HCT116 (cell line): ENCODE measurements around the gene PELO. TPM values are rescaled to one million over a fixed set of nuclear protein-coding genes. Genes with fewer than 3 reads are reported as not detected.

Experiments used
- ATAC-seq: fragments of 200-7000 bp; cut with Tn5 transposase; 2 replicates; pipeline ENCODE4 v1.9.1; 2020; ENCODE audit warnings: mild to moderate bottlenecking, moderate library complexity
- BruUV-seq: library from RNA; stranded (reverse); fragments of 400-500 nt; replicated peaks from 2 replicates; lab custom pipeline; 2021; lab: Mats Ljungman, UMichigan
- CTCF ChIA-PET: fragments of 300-600 bp; sonication (Branson Sonifier 250); formaldehyde crosslinking; loops from one replicate; lab custom pipeline; 2021; ENCODE audit warnings: antibody characterized with exemption; lab: Charles Lee
- POLR2A ChIA-PET: fragments of 300-600, 350-600 bp; sonication (Branson Sonifier 250); formaldehyde crosslinking; loops from one replicate; lab custom pipeline; 2021; ENCODE audit warnings: antibody characterized with exemption; lab: Charles Lee
- RAD21 ChIA-PET, 2 experiments: fragments of 300-600 bp; sonication (Branson Sonifier 250); formaldehyde crosslinking; loops; one replicate each; lab custom pipeline; 2023; ENCODE audit warnings: low total read pairs in 2 of 2; ENCODE audit not compliant: uncharacterized antibody in 2 of 2, unreplicated experiment in 2 of 2, low non-redundant PET in 1 of 2; lab: Charles Lee
- DNase-seq: peaks from one replicate; pipeline ENCODE4 v3.0.0-alpha.2; 2010; ENCODE audit warnings: low read depth, low spot score
- H2AFZ ChIP-seq: fragments of 200-600 bp; shearing (Covaris generic), sonication (generic); 2 replicates; pipeline ENCODE4 v1.6.1; 2017; ENCODE audit warnings: low read depth, mixed run types, mixed read lengths, antibody characterized with exemption, low read length; ENCODE audit not compliant: poor library complexity, severe bottlenecking
- H3K27ac ChIP-seq: 2 replicates; pipeline ENCODE4 v1.5.1; 2012; ENCODE audit warnings: low read depth, low read length
- H3K27me3 ChIP-seq: fragments of 200-600 bp; sonication (generic); 2 replicates; pipeline ENCODE4 v1.6.1; 2016; ENCODE audit warnings: mixed run types, low read length, mixed read lengths; ENCODE audit not compliant: insufficient read depth
- H3K36me3 ChIP-seq, 2 experiments: fragments of 200-500 bp in 1 of 2; fragments of 200-600 bp in 1 of 2; sonication (Bioruptor generic) in 1 of 2; sonication (generic) in 1 of 2; 2 replicates each; pipeline versions ENCODE4 v1.5.1 to v1.6.1; 2014 to 2016; ENCODE audit warnings: low read length in 2 of 2, inconsistent platforms in 1 of 2, mixed read lengths in 1 of 2, mixed run types in 1 of 2; ENCODE audit not compliant: insufficient read depth in 2 of 2, control insufficient read depth in 1 of 2
- H3K4me1 ChIP-seq, 2 experiments: fragments of 200-600 bp in 1 of 2; sonication (generic) in 1 of 2; 2 replicates each; pipeline versions ENCODE4 v1.5.1 to v1.6.1; 2012 to 2017; ENCODE audit warnings: low read length in 2 of 2, inconsistent platforms in 1 of 2, mild to moderate bottlenecking in 1 of 2, mixed read lengths in 1 of 2, mixed run types in 1 of 2, moderate library complexity in 1 of 2; ENCODE audit not compliant: insufficient read depth in 2 of 2, control insufficient read depth in 1 of 2
- H3K4me2 ChIP-seq: fragments of 200-600 bp; sonication (generic); 2 replicates; pipeline ENCODE4 v1.6.1; 2017; ENCODE audit warnings: mixed run types, low read length, mixed read lengths
- H3K4me3 ChIP-seq, 2 experiments: fragments of 200-600 bp in 1 of 2; sonication (generic) in 1 of 2; replicated peaks in 1 of 2; 2 replicates each; pipeline ENCODE4 v1.5.1; 2011 to 2016; ENCODE audit warnings: low read length in 2 of 2, control low read depth in 1 of 2, low read depth in 1 of 2, mild to moderate bottlenecking in 1 of 2, mixed read lengths in 1 of 2, mixed run types in 1 of 2
- H3K79me2 ChIP-seq: fragments of 200-600 bp; sonication (generic); 2 replicates; pipeline ENCODE4 v1.6.1; 2017; ENCODE audit warnings: mild to moderate bottlenecking, mixed run types, low read length, moderate library complexity, mixed read lengths; ENCODE audit not compliant: insufficient read depth
- H3K9ac ChIP-seq: fragments of 200-600 bp; sonication (generic); 2 replicates; pipeline ENCODE4 v1.6.1; 2016; ENCODE audit warnings: low read length, mixed read lengths
- H3K9me2 ChIP-seq: fragments of 200-600 bp; sonication (generic), shearing (Covaris generic); 2 replicates; pipeline ENCODE4 v1.6.1; 2017; ENCODE audit warnings: mixed run types, mild to moderate bottlenecking, moderate library complexity; ENCODE audit not compliant: insufficient read depth
- H3K9me3 ChIP-seq, 2 experiments: fragments of 200-500 bp in 1 of 2; fragments of 200-600 bp in 1 of 2; sonication (Bioruptor generic) in 1 of 2; sonication (generic) in 1 of 2; 2 replicates each; pipeline ENCODE4 v1.6.1; 2014 to 2017; ENCODE audit warnings: low read length in 2 of 2, mixed read lengths in 2 of 2, inconsistent platforms in 1 of 2, low read depth in 1 of 2, mild to moderate bottlenecking in 1 of 2, mixed run types in 1 of 2, moderate library complexity in 1 of 2; ENCODE audit not compliant: control insufficient read depth in 1 of 2, insufficient read depth in 1 of 2
- H4K20me1 ChIP-seq: fragments of 200-600 bp; sonication (generic), shearing (Covaris generic); 2 replicates; pipeline ENCODE4 v1.6.1; 2017; ENCODE audit warnings: mixed run types, mild to moderate bottlenecking, moderate library complexity; ENCODE audit not compliant: insufficient read depth
- ATF3 ChIP-seq: IDR thresholded peaks from 2 replicates; pipeline ENCODE4 v1.6.1; 2012
- CBX3 ChIP-seq: IDR thresholded peaks from 2 replicates; pipeline ENCODE4 v1.6.1; 2012; ENCODE audit warnings: low read depth
- CEBPB ChIP-seq: IDR thresholded peaks from 2 replicates; pipeline ENCODE4 v1.6.1; 2012; ENCODE audit warnings: low read depth
- CTCF ChIP-seq, 3 experiments: fragments of 200-600 bp in 1 of 3; sonication (generic) in 1 of 3; IDR thresholded peaks in 2 of 3; conservative IDR thresholded peaks in 1 of 3; 2 replicates each; pipeline ENCODE4 v1.5.1; 2012 to 2017; ENCODE audit warnings: low read depth in 2 of 3, low read length in 2 of 3, antibody characterized with exemption in 1 of 3, borderline replicate concordance in 1 of 3, control low read depth in 1 of 3, mild to moderate bottlenecking in 1 of 3, mixed read lengths in 1 of 3, mixed run types in 1 of 3, moderate library complexity in 1 of 3; ENCODE audit not compliant: insufficient read depth in 1 of 3
- EZH2 ChIP-seq: fragments of 200-600 bp; sonication (generic); IDR thresholded peaks from 2 replicates; pipeline ENCODE4 v1.6.1; 2017; ENCODE audit warnings: antibody characterized with exemption, mixed run types
- FOSL1 ChIP-seq: IDR thresholded peaks from 2 replicates; pipeline ENCODE4 v1.6.1; 2012; ENCODE audit warnings: low read depth
- MAX ChIP-seq: IDR thresholded peaks from 2 replicates; pipeline ENCODE4 v1.6.1; 2012
- POLR2A ChIP-seq: IDR thresholded peaks from 2 replicates; pipeline ENCODE4 v1.7.0; 2011; ENCODE audit warnings: borderline replicate concordance; ENCODE audit not compliant: insufficient read depth, insufficient read length; ENCODE audit errors: extremely low read depth
- RAD21 ChIP-seq: IDR thresholded peaks from 2 replicates; pipeline ENCODE4 v1.6.1; 2012; ENCODE audit warnings: low read depth, mild to moderate bottlenecking
- SP1 ChIP-seq: IDR thresholded peaks from 2 replicates; pipeline ENCODE4 v1.6.1; 2012; ENCODE audit warnings: low read depth
- SRF ChIP-seq: IDR thresholded peaks from 2 replicates; pipeline ENCODE4 v1.6.1; 2012; ENCODE audit warnings: low read depth
- intact Hi-C: fragments of 100-400 bp; cut with micrococcal nuclease; formaldehyde crosslinking; loops from 2 replicates; pipeline ENCODE4 v1.10.0; 2022
- total RNA-seq: library from RNA; stranded (reverse); gene quantifications from one replicate; pipeline ENCODE4 v1.2.1, GENCODE V29; 2021; ENCODE audit not compliant: unreplicated experiment
- TF ChIP-seq, protein P1 (sequence below): IDR thresholded peaks from 2 replicates; pipeline ENCODE4 v1.6.1; 2012; ENCODE audit warnings: low read depth

Gene PELO
- total RNA-seq, 1 experiment from 2014 or later: 16.5 TPM

GRCh38 chr5:52829664-52830063 is 41.9 kb downstream of the PELO start:
- BruUV-seq: no TSS peak
- ChIA-PET CTCF (no interaction called here), RAD21 (no interaction called here), POLR2A (no interaction called here)
- Histone ChIP-seq H3K4me3 (no peak overlapping the region), H3K27me3 (no peaks in the 10 kb centered on the region), H3K9me3 (no peaks in the 10 kb centered on the region), H3K27ac (no peak overlapping the region), H4K20me1 (no peaks in the 10 kb centered on the region), H3K9me2 (no peaks in the 10 kb centered on the region), H3K9ac (no peak overlapping the region), H3K79me2 (no peaks in the 10 kb centered on the region), H3K36me3 (no peaks in the 10 kb centered on the region), H2AFZ (no peak overlapping the region), H3K4me1 (no peaks in the 10 kb centered on the region), H3K4me2 (no peak overlapping the region)
- ATAC-seq (no peak), DNase-seq (no peak)
- no peak for TF ChIP-seq POLR2A
- TF ChIP-seq SP1: no peak
- no peak for TF ChIP-seq MAX
- TF ChIP-seq SRF: no peak
- no peak for TF ChIP-seq RAD21
- TF ChIP-seq FOSL1: no peak
- no peak for TF ChIP-seq CTCF (IDR thresholded peaks at IDR 0.05 in 2 of 3, conservative IDR thresholded peaks at IDR 0.05 in 1 of 3; ENCODE audit: borderline replicate concordance in 1 of 3, insufficient read depth in 1 of 3, low read depth in 2 of 3, low read length in 2 of 3)
- intact Hi-C loops: no loop called here

- Histone ChIP-seq H3K27me3 (no peaks in the 10 kb centered on the region), H3K27ac (no peak overlapping the region), H3K9ac (no peak overlapping the region), H3K36me3 (no peaks in the 10 kb centered on the region), H3K4me1 (no peaks in the 10 kb centered on the region), H3K9me2 (no peaks in the 10 kb centered on the region), H3K79me2 (no peaks in the 10 kb centered on the region), H2AFZ (no peak overlapping the region), H3K4me3 (no peak overlapping the region), H4K20me1 (no peaks in the 10 kb centered on the region), H3K9me3 (no peaks in the 10 kb centered on the region), H3K4me2 (no peak overlapping the region)
- ChIA-PET CTCF (no interaction called here), RAD21 (no interaction called here), POLR2A (no interaction called here)
- ATAC-seq: no peak
- BruUV-seq: no TSS peak
- intact Hi-C loops: no loop called here
- no peak for DNase-seq
- TF ChIP-seq CBX3 (no peak), CEBPB (no peak), POLR2A (no peak), RAD21 (no peak), SRF (no peak), ATF3 (no peak), CTCF (IDR thresholded peaks at IDR 0.05 in 2 of 3, conservative IDR thresholded peaks at IDR 0.05 in 1 of 3; ENCODE audit: borderline replicate concordance in 1 of 3, insufficient read depth in 1 of 3, low read depth in 2 of 3, low read length in 2 of 3) (no peak), SP1 (no peak), EZH2 (no peak)
- TF ChIP-seq, protein P1, sequence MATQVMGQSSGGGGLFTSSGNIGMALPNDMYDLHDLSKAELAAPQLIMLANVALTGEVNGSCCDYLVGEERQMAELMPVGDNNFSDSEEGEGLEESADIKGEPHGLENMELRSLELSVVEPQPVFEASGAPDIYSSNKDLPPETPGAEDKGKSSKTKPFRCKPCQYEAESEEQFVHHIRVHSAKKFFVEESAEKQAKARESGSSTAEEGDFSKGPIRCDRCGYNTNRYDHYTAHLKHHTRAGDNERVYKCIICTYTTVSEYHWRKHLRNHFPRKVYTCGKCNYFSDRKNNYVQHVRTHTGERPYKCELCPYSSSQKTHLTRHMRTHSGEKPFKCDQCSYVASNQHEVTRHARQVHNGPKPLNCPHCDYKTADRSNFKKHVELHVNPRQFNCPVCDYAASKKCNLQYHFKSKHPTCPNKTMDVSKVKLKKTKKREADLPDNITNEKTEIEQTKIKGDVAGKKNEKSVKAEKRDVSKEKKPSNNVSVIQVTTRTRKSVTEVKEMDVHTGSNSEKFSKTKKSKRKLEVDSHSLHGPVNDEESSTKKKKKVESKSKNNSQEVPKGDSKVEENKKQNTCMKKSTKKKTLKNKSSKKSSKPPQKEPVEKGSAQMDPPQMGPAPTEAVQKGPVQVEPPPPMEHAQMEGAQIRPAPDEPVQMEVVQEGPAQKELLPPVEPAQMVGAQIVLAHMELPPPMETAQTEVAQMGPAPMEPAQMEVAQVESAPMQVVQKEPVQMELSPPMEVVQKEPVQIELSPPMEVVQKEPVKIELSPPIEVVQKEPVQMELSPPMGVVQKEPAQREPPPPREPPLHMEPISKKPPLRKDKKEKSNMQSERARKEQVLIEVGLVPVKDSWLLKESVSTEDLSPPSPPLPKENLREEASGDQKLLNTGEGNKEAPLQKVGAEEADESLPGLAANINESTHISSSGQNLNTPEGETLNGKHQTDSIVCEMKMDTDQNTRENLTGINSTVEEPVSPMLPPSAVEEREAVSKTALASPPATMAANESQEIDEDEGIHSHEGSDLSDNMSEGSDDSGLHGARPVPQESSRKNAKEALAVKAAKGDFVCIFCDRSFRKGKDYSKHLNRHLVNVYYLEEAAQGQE: no peak
Measured at GRCh38 chr5:52830650-52831049, 42.9 kb downstream of the PELO start.
